Endothelial cell of umbilical vein (primary cell): Measurements from ENCODE around the gene FKBP6.

Experiments
- CTCF ChIP-seq, 2 donors: IDR thresholded peaks; 1 replicate in 1 of 2; 2 replicates in 1 of 2; pipeline ENCODE4 v1.5.1; 2011; ENCODE audit warnings: low read length in 2 of 2, mild to moderate bottlenecking in 2 of 2, moderate library complexity in 2 of 2, control low read depth in 1 of 2, inconsistent platforms in 1 of 2, low read depth in 1 of 2; ENCODE audit not compliant: insufficient read depth in 1 of 2; ENCODE audit errors: extremely low read depth in 1 of 2
- EZH2 ChIP-seq: IDR thresholded peaks from 2 replicates; pipeline ENCODE4 v1.6.1; 2012; ENCODE audit warnings: borderline replicate concordance, low read depth, mild to moderate bottlenecking, moderate library complexity, low read length, inconsistent platforms; ENCODE audit not compliant: severe bottlenecking
- MAX ChIP-seq: IDR thresholded peaks from 2 replicates; pipeline ENCODE4 v1.6.1; 2011; ENCODE audit not compliant: insufficient read depth, insufficient read length
- POLR2A ChIP-seq: IDR thresholded peaks from 2 replicates; pipeline ENCODE4 v1.6.1; 2012; ENCODE audit warnings: low read depth, mild to moderate bottlenecking, control low read depth, low read length
- POLR2AphosphoS5 ChIP-seq: IDR thresholded peaks from 2 replicates; pipeline ENCODE4 v1.6.1; 2012; ENCODE audit warnings: low read depth, mild to moderate bottlenecking, control low read depth, low read length, moderate library complexity; ENCODE audit not compliant: insufficient read depth

GRCh38 chr7:73382934-73383503 lies 55.1 kb downstream of the FKBP6 start:
- TF ChIP-seq POLR2AphosphoS5 (no peak), POLR2A (no peak), MAX (no peak), EZH2 (no peak), CTCF (IDR thresholded peaks at IDR 0.05; ENCODE audit: extremely low read depth in 1 of 2, insufficient read depth in 1 of 2, low read depth in 1 of 2, low read length in 2 of 2) (no peak)
